HEK293 (cell line): Measurements from ENCODE around the gene GRK3.
A peak's percentile ranks its signal among the peaks of the same experiment; 100 is the strongest.

Experiments
- CTCF ChIA-PET: fragments of 350-600 bp; formaldehyde crosslinking; extraction: SDS; loops from one replicate; lab custom pipeline; 2021; ENCODE audit warnings: antibody characterized with exemption; lab: Yijun Ruan, JAX
- POLR2A ChIA-PET: fragments of 300-600 bp; formaldehyde crosslinking; extraction: SDS; loops from one replicate; lab custom pipeline; 2020; ENCODE audit warnings: antibody characterized with exemption, inconsistent platforms; lab: Yijun Ruan, JAX
- H3K27ac ChIP-seq: fragments of 200-500 bp; sonication (Bioruptor generic); 2 replicates; pipeline ENCODE4 v1.5.1; 2014; ENCODE audit warnings: low read depth, low read length, control low read depth, inconsistent platforms; ENCODE audit errors: extremely low read depth
- H3K36me3 ChIP-seq, 2 experiments: fragments of 200-500 bp in 1 of 2; sonication (Bioruptor generic) in 1 of 2; 1 replicate in 1 of 2; 2 replicates in 1 of 2; pipeline ENCODE4 v1.5.1; 2014 to 2017; ENCODE audit warnings: inconsistent platforms in 2 of 2, low read length in 2 of 2; ENCODE audit not compliant: control insufficient read depth in 2 of 2, insufficient read depth in 1 of 2
- H3K4me1 ChIP-seq: fragments of 200-500 bp; sonication (Bioruptor generic); 2 replicates; pipeline ENCODE4 v1.5.1; 2014; ENCODE audit warnings: mild to moderate bottlenecking, low read length, inconsistent platforms; ENCODE audit not compliant: control insufficient read depth, insufficient read depth
- H3K4me3 ChIP-seq: 2 replicates; pipeline ENCODE4 v1.5.1; 2011; ENCODE audit warnings: low read depth, mild to moderate bottlenecking, control low read depth, low read length, moderate library complexity
- H3K9me3 ChIP-seq: fragments of 200-500 bp; sonication (Bioruptor generic); 2 replicates; pipeline ENCODE4 v1.5.1; 2014; ENCODE audit warnings: low read depth, low read length, inconsistent platforms; ENCODE audit not compliant: control insufficient read depth, insufficient read depth
- EGR2 ChIP-seq: fragments of 450-650 bp; formaldehyde crosslinking; IDR thresholded peaks from 2 replicates; pipeline ENCODE4 v1.5.1; 2016; ENCODE audit warnings: low read depth, missing biosample characterization, missing genetic modification characterization
- KLF17 ChIP-seq: fragments of 450-650 bp; formaldehyde crosslinking; IDR thresholded peaks from 2 replicates; pipeline ENCODE4 v1.5.1; 2016; ENCODE audit warnings: missing biosample characterization, missing genetic modification characterization
- PRDM1 ChIP-seq: fragments of 450-650 bp; formaldehyde crosslinking; IDR thresholded peaks from 2 replicates; pipeline ENCODE4; 2016; ENCODE audit warnings: missing biosample characterization, missing genetic modification characterization
- PRDM2 ChIP-seq: fragments of 450-650 bp; formaldehyde crosslinking; IDR thresholded peaks from 2 replicates; pipeline ENCODE4 v1.5.1; 2016; ENCODE audit warnings: missing biosample characterization, missing genetic modification characterization, borderline replicate concordance
- ZBTB17 ChIP-seq: fragments of 450-650 bp; formaldehyde crosslinking; IDR thresholded peaks from 2 replicates; pipeline ENCODE4 v1.5.1; 2016; ENCODE audit warnings: missing biosample characterization, missing genetic modification characterization
- ZBTB44 ChIP-seq: fragments of 450-650 bp; IDR thresholded peaks from 2 replicates; pipeline ENCODE4 v1.5.1; 2018; ENCODE audit warnings: missing biosample characterization, mild to moderate bottlenecking, missing genetic modification characterization
- ZFHX2 ChIP-seq: fragments of 450-650 bp; formaldehyde crosslinking; conservative IDR thresholded peaks from 2 replicates; pipeline ENCODE4 v1.5.1; 2016; ENCODE audit warnings: missing biosample characterization, missing genetic modification characterization
- ZNF121 ChIP-seq: fragments of 450-650 bp; formaldehyde crosslinking; IDR thresholded peaks from 2 replicates; pipeline ENCODE4 v1.5.1; 2016; ENCODE audit warnings: missing biosample characterization, missing genetic modification characterization
- ZNF211 ChIP-seq: fragments of 450-650 bp; formaldehyde crosslinking; IDR thresholded peaks from 2 replicates; pipeline ENCODE4 v1.5.1; 2016; ENCODE audit warnings: low read depth, missing biosample characterization, missing genetic modification characterization
- ZNF274 ChIP-seq, 2 experiments: fragments of 200-500 bp in 1 of 2; fragments of 450-650 bp in 1 of 2; sonication (Bioruptor generic) in 1 of 2; formaldehyde crosslinking in 1 of 2; IDR thresholded peaks; 2 replicates each; pipeline versions ENCODE4 v1.5.1 to v1.6.1; 2014 to 2016; ENCODE audit warnings: borderline replicate concordance in 1 of 2, inconsistent platforms in 1 of 2, low read length in 1 of 2, missing biosample characterization in 1 of 2, missing genetic modification characterization in 1 of 2
- ZNF335 ChIP-seq: fragments of 450-650 bp; formaldehyde crosslinking; conservative IDR thresholded peaks from 2 replicates; pipeline ENCODE4 v1.5.1; 2016; ENCODE audit warnings: missing biosample characterization, missing genetic modification characterization
- ZNF670 ChIP-seq: fragments of 450-650 bp; formaldehyde crosslinking; IDR thresholded peaks from 2 replicates; pipeline ENCODE4 v1.5.1; 2016; ENCODE audit warnings: missing biosample characterization, missing genetic modification characterization, low read depth

Gene GRK3

GRCh38 chr22:25774575-25775026 lies 210.1 kb downstream of the GRK3 start (continued):
- TF ChIP-seq PRDM2 (tag by site-specific recombination) (no peak), ZNF121 (tag by site-specific recombination) (no peak)

GRCh38 chr22:25775531-25775930 lies 211.1 kb downstream of the GRK3 start:
- CTCF ChIA-PET = interaction anchor here (0.6 to 1.3 kb wide), 4 partner anchors 61 to 555 kb away, joined by 3 to 5 read pairs (median 3); no protein-coding TSS in a partner anchor
- no peak overlapping the region for H3K27ac ChIP-seq
- POLR2A ChIA-PET = no interaction called here
- no peaks in the 10 kb centered on the region for H3K36me3 ChIP-seq
- no peak overlapping the region for H3K4me3 ChIP-seq
- no peak for TF ChIP-seq ZBTB44 (tag by site-specific recombination)
- peak; percentile 50 for TF ChIP-seq ZFHX2 (tag by site-specific recombination)
- TF ChIP-seq KLF17 (tag by site-specific recombination) = 0 out of 2 replicates have a peak, but pooled peaks have one; percentile 10
- TF ChIP-seq EGR2 (tag by site-specific recombination) = peak; percentile 56; the same call in 1 of the 2 replicates
- TF ChIP-seq ZBTB17 (tag by site-specific recombination) = peak; percentile 49
- no peak for TF ChIP-seq ZNF335
- no peak for TF ChIP-seq ZNF274 (IDR thresholded peaks at IDR 0.05; ENCODE audit: low read length)
- TF ChIP-seq ZNF274 (tag by site-specific recombination; IDR thresholded peaks at IDR 0.05; ENCODE audit: borderline replicate concordance) = no peak
- H3K4me1 ChIP-seq = no peaks in the 10 kb centered on the region
- no peaks in the 10 kb centered on the region for H3K9me3 ChIP-seq

GRCh38 chr22:25777411-25777810 lies 212.9 kb downstream of the GRK3 start:
- CTCF ChIA-PET = interaction anchor here (0.6 to 1.6 kb wide), 6 partner anchors 10 to 553 kb away, joined by 3 to 7 read pairs (median 4); no protein-coding TSS in a partner anchor
- TF ChIP-seq PRDM1 (tag by site-specific recombination) = no peak
- TF ChIP-seq ZNF211 (tag by site-specific recombination) = no peak
- TF ChIP-seq ZNF274 (IDR thresholded peaks at IDR 0.05; ENCODE audit: low read length) = no peak
- no peak for TF ChIP-seq ZNF274 (tag by site-specific recombination; IDR thresholded peaks at IDR 0.05; ENCODE audit: borderline replicate concordance)
- TF ChIP-seq ZNF670 = no peak
- TF ChIP-seq, all 188 proteins: peak for 0
- no peaks in the 10 kb centered on the region for H3K9me3 ChIP-seq
- POLR2A ChIA-PET = no interaction called here
- H3K27ac ChIP-seq = no peak overlapping the region
- H3K4me1 ChIP-seq = no peaks in the 10 kb centered on the region
- no peak overlapping the region for H3K4me3 ChIP-seq
- no peaks in the 10 kb centered on the region for H3K36me3 ChIP-seq
